Omental fat pad (tissue), 4 donors: ENCODE measurements around the gene NAT10. TPM values are rescaled to one million over a fixed set of nuclear protein-coding genes. Genes with fewer than 3 reads are reported as not detected.
"Not testable (repeated sequence)": the region's sequence is repeated elsewhere in the genome, so short reads cannot be mapped to it uniquely, and the experiment has no call there.

Experiments used
- ATAC-seq: fragments of 150-250 bp; one replicate; pipeline ENCODE4 v1.9.1; 2016; ENCODE audit warnings: mild to moderate bottlenecking, moderate library complexity; ENCODE audit not compliant: low FRiP score
- DNase-seq: peaks from one replicate; pipeline ENCODE4 v3.0.0-alpha.2; 2019; ENCODE audit warnings: low spot score
- CTCF ChIP-seq, 3 donors: fragments of 450-650 bp; IDR thresholded peaks; one replicate each; pipeline ENCODE4 v1.5.1; 2016 to 2017; ENCODE audit warnings: antibody characterized with exemption in 3 of 3, mild to moderate bottlenecking in 3 of 3, moderate library complexity in 2 of 3
- total RNA-seq, 4 donors: library from RNA; depleted of rRNA; stranded (reverse); fragments of >200 nt; gene quantifications; one replicate each; pipeline ENCODE4 v1.1.0, GENCODE V29; 2016

Gene NAT10
- total RNA-seq, 4 donors from 2014 or later: 26.5 to 52.7 (median 27.7) TPM

- no peak for ATAC-seq
- no peak for TF ChIP-seq CTCF (IDR thresholded peaks at IDR 0.05)
- DNase-seq: no peak
Measured at GRCh38 chr11:34067383-34068065, 37.9 kb upstream of the NAT10 start.

DNA sequence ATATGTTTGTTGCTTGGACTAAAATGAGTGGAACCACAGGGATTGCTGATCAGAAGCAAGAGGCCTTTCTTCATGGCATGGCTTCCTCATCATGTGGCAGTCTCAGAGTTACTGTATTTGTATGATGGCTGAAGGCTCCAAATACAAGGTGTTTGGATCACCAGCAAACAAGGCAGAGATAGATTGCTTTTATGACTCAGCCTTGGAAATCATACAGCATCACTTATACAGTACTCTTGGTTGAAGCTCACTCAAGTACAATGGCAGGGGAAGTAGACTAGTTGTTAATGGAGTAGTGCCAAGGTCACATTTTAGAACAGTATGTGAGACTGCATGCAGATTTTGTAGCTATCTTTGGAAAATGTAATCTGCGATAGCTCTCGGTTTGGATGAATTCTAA is 37.3 kb upstream of the NAT10 start:
- DNase-seq (no peak), ATAC-seq (no peak)
- TF ChIP-seq CTCF (IDR thresholded peaks at IDR 0.05): no peak

GRCh38 chr11:34071306-34071705 is 34.1 kb upstream of the NAT10 start:
- ATAC-seq, DNase-seq: not testable (repeated sequence)

DNA sequence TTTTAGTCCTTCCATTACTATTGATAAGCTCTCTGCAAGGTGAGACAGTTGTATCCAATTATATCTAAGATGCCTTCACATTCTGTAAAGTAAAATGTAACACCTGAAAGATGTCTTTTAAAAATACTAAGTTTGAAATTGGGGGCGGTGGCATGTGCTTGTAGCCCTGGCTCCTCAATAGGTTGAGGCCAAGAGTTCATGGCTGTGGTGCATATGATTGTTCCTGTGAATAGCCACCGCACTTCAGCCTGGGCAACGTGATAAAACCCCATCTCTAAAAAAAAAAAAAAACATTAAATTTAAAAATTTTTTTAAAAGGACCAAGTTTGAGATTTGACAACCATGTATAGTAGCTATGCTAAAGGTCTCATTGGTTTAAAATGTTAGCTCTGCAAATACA is 33.4 kb upstream of the NAT10 start:
- TF ChIP-seq CTCF (IDR thresholded peaks at IDR 0.05): no peak

DNA sequence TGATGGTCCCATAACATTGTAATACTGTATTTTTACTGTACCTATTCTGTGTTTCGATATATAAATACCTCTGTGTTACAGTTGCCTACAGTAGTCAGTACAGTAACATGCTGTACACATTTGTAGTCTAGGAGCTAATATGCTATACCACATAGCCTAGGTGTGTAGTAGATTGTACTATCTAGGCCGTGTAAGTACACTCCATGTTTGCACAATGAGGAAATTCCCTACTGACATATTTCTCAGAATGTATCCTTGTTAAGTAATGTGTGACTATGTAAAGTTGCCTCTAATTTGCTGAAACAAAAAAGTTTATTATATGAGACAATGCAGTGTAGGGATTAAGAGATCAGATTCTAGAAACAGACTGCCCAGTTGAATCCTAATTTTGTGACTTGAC is 32.6 kb upstream of the NAT10 start:
- no peak for ATAC-seq
- no peak for TF ChIP-seq CTCF (IDR thresholded peaks at IDR 0.05)
- no peak for DNase-seq

More for the DNA sequence above, 33.4 kb upstream of the NAT10 start:
- DNase-seq (no peak), ATAC-seq (no peak)

- TF ChIP-seq CTCF (IDR thresholded peaks at IDR 0.05): no peak
- DNase-seq: no peak
- ATAC-seq: no peak
Measured at GRCh38 chr11:34074391-34074790, 31.0 kb upstream of the NAT10 start.

GRCh38 chr11:34075178-34075820 is 30.1 kb upstream of the NAT10 start:
- ATAC-seq: no peak
- DNase-seq: no peak
- TF ChIP-seq CTCF (IDR thresholded peaks at IDR 0.05): no peak
